ENCODE measurements around the gene KSR1.

Gene KSR1

GRCh38 chr17:27520491-27521185, 64.4 kb downstream of the KSR1 start:
- no peak for DNase-seq

GRCh38 chr17:27521281-27522027, 65.2 kb downstream of the KSR1 start:
- peak; percentile 48 for DNase-seq

GRCh38 chr17:27522028-27522635, 65.9 kb downstream of the KSR1 start:
- no peak for DNase-seq

- peak; percentile 69 for DNase-seq
Observed at GRCh38 chr17:27523712-27524111, 67.5 kb downstream of the KSR1 start.

- no peak for DNase-seq
Observed at GRCh38 chr17:27524594-27524993, 68.3 kb downstream of the KSR1 start.

GRCh38 chr17:27525316-27525715, 69.1 kb downstream of the KSR1 start:
- DNase-seq: no peak

- DNase-seq: no peak
Observed at GRCh38 chr17:27525836-27526603, 69.8 kb downstream of the KSR1 start.

- peak; percentile 66 for DNase-seq
Observed at GRCh38 chr17:27526604-27527002, 70.4 kb downstream of the KSR1 start.

- peak; percentile 54 for DNase-seq
Observed at GRCh38 chr17:27529230-27529796, 73.1 kb downstream of the KSR1 start.

- peak; percentile 89 for DNase-seq
Observed at GRCh38 chr17:27530764-27531391, 74.6 kb downstream of the KSR1 start.

GRCh38 chr17:27531469-27531961, 75.3 kb downstream of the KSR1 start:
- DNase-seq: peak; percentile 80

GRCh38 chr17:27532269-27533263, 76.3 kb downstream of the KSR1 start:
- peak; percentile 33 for DNase-seq

- DNase-seq: no peak
Observed at GRCh38 chr17:27533874-27534815, 77.9 kb downstream of the KSR1 start.

GRCh38 chr17:27535178-27535928, 79.1 kb downstream of the KSR1 start:
- DNase-seq: no peak

- DNase-seq: no peak
Observed at GRCh38 chr17:27535975-27536374, 79.7 kb downstream of the KSR1 start.

GRCh38 chr17:27536781-27537180, 80.5 kb downstream of the KSR1 start:
- no peak for DNase-seq

GRCh38 chr17:27538156-27538955, 82.1 kb downstream of the KSR1 start:
- no peak for DNase-seq

GRCh38 chr17:27539152-27539551, 82.9 kb downstream of the KSR1 start:
- peak; percentile 70 for DNase-seq

Data from DMS53 (cell line).